Fibroblast of skin of right biceps (primary cell): ENCODE results near the gene NUDCD3.

ENCODE experiments used
- DNase-seq: peaks from one replicate; pipeline ENCODE4 v3.0.0-alpha.2; 2013

NUDCD3 gene

GRCh38 chr7:44347546-44348114 is 142.8 kb downstream of the NUDCD3 start:
- DNase-seq, result no peak

- DNase-seq, result no peak
Measured at GRCh38 chr7:44346063-44346462, 144.4 kb downstream of the NUDCD3 start.

- no peak for DNase-seq
Measured at GRCh38 chr7:44341401-44341800, 149.1 kb downstream of the NUDCD3 start.

GRCh38 chr7:44338600-44338999 is 151.9 kb downstream of the NUDCD3 start:
- DNase-seq, result no peak

GRCh38 chr7:44336491-44336890 is 154.0 kb downstream of the NUDCD3 start:
- DNase-seq, result no peak

- DNase-seq, result no peak
Measured at GRCh38 chr7:44335184-44335583, 155.3 kb downstream of the NUDCD3 start.

GRCh38 chr7:44334734-44335097 is 155.7 kb downstream of the NUDCD3 start:
- no peak for DNase-seq

- DNase-seq, result no peak
Measured at GRCh38 chr7:44333911-44334733, 156.3 kb downstream of the NUDCD3 start.

GRCh38 chr7:44331682-44332081 is 158.8 kb downstream of the NUDCD3 start:
- no peak for DNase-seq

- DNase-seq, result no peak
Measured at GRCh38 chr7:44330331-44330730, 160.1 kb downstream of the NUDCD3 start.

- DNase-seq, result no peak
Measured at GRCh38 chr7:44329888-44330287, 160.6 kb downstream of the NUDCD3 start.
